Stimulated activated CD8-positive, alpha-beta memory T cell treated with anti-CD3 and anti-CD28 coated beads, Interleukin-7, amount 100 ng/mL, for 1 hour (primary cell): Measurements from ENCODE around the gene GLB1L.

ENCODE experiments used
- DNase-seq, 2 donors: peaks; one replicate each; pipeline ENCODE4 v3.0.0-alpha.2; 2020; ENCODE audit warnings: low read depth in 2 of 2

GLB1L gene

DNA sequence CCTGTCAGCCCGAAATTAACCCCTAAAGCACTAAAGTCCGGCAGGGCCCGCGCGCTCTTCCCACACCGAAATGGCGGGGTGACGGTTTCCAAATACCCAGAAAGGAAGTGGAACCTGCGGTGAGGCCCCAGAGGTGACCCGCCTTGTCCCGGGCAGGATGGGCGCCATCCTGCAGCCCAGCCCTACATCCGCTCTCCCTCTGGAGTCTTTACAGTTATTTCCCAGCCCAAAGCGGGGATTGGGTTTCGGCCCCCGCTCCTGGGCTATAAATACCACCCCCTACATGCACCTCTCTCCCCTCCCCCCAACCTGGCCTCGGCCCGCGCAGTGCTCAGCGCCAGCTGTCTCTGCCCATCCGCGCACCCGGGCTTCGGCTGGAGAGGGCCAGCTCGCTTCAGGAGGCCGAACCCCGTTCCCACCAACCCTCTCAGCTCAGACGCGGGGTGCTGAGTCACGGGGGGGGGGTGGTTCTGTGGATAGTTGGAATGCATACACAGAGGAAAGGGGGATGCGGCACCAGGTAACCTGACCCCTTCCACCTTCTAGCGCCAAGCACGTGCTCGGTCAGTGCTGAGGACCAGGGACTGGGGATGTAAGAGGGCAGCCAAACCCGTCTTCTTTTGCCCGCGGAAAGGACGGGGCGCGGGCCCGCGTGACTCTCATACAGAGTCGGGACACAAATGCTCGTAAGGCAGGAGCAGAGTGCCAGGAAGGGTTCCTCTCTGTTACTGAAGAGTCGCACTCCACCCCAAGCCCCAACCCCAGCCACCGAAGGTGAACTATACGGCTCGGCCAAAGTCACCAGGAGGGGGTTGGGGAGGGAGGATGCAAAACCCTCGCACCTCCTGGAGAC, 7.9 kb upstream of the GLB1L start, which contains the start of gene TUBA4B:
Gene TUBA4B (plus strand): TSS at position 344 of the 853 bp plus-strand sequence. CDS start 165 bp downstream, at position 509.
- DNase-seq: no peak

DNA sequence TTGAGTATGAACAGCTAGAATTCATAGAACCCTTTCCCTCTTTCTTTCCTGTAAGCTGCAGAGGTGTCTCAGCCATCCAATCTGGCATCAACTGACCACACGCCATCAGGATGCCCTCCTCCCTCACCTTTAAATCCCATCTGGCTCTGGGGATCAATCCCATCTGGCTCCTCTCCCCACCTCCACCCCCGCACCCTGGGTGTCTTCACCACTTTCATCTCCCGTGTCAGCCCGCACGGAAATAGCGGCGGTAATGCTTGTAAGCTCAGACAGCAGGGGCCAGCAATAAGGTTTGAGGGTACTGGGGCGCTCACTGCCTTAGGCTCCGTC, 7.3 kb upstream of the GLB1L start:
- DNase-seq: no peak

DNA sequence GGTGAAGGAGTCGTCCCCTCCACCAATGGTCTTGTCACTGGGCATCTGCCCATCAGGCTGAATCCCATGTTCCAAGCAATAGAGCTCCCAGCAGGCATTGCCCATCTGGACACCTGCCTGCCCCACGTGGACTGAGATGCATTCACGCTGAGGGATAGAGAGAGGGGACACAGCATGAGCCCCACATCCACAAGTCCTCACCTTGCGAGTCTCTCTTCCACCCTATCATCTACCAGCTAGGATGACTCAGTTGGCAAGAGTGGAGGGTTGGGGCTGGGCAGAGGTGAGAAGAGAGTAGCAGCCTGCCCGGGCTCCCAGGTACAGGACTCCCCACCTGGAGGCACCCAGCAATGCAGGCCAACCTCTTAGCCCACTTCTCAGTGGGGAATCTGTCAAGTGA, 6.8 kb upstream of the GLB1L start:
- DNase-seq: no peak

DNA sequence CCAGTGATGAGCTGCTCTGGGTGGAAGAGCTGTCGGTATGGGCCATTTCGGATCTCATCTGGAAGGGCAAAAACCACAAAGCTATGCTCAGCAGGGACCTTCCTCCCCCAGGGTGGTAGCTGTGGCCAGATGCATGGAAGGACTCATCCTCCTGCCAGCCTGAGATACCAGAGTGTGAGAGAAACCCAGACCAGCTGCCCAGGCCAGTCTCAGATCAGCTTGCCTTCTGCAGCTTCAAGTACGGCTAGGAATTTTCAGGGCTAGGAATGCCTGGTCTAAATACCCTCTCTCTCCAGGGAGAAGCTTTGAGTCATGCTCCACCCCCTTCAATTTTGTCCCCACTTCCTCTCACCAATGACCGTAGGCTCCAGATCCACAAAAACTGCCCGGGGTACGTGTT, 6.4 kb upstream of the GLB1L start:
- no peak for DNase-seq

DNA sequence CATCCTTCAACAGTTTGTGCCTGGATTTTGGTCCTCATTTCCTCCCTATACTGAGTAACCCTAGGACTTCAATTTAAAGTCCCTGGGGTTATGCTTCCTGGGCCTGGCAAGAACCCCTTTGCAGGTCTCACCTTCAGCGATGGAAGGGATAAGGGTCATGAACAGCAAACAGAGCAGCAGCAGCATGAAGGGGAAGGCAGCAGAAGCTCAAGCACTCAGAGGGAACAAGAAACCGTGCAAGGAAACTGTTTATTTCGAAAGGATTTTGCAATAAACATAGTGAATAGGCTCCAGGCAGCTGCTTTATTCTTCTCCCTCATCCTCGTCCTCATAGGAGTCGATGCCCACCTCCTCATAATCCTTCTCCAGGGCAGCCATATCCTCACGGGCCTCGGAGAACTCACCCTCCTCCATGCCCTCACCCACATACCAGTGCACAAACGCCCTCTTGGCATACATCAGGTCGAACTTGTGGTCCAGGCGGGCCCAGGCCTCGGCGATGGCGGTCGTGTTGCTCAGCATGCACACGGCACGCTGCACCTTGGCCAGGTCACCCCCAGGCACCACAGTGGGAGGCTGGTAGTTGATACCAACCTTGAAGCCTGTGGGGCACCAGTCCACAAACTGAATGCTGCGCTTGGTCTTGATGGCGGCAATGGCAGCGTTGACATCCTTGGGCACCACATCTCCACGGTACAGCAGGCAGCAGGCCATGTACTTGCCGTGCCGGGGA, 5.0 kb upstream of the GLB1L start:
- no peak for DNase-seq

DNA sequence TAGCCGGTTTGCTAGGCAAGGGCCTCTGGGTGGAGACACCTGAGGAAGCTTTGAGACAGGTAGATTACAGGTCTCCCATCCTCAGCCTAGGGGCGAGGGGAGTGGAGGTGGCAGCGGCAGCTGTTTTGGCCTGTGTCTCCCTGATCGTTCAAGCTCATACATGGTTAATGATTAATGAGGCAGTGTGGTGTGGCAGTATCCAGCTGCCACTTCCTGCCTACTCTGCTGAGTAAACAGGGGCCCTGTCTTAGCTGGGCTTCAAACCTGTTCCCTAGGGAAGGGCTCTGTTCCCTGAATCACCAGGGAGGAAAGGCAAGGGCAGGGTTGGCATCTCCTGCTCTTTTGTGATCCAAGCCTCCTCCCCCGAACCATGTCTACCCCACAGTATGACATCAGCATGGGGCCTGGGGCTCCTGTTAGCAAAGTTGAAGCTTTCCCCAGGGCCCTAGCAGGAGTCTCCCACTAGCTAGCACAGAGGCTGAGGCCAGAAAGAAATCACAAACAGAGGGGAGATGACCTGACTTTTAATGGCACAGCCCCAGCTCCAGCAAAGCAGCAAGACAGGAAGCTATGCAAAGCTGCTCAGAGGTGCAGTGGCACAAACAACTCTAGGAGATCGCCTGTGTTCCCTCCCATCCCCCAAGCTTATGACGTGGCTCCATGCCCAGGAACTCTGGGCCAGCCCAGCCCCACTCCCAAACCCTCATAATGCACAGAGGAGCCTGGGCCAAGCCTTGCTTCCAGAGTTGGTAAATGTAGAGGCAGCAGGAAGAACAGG, 4.1 kb upstream of the GLB1L start:
- DNase-seq: no peak

DNA sequence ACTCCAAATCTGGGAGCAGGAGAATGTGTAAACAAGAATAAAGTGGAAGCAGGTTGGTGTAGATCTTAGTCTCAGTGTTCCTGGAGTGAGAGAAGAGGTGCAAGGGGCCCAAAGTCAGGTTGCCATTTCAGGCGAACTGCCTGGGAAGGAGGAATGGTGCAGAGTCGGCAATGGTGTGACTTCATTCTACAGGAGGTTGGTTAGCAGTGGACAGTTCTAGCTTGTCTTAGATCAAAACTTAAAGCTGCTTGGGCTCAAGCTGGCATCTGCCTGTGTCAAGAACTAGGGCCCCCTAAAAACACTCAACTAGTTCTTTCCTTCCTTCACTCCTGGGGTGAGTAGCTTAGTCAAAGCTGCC, 3.6 kb upstream of the GLB1L start:
- no peak for DNase-seq

DNA sequence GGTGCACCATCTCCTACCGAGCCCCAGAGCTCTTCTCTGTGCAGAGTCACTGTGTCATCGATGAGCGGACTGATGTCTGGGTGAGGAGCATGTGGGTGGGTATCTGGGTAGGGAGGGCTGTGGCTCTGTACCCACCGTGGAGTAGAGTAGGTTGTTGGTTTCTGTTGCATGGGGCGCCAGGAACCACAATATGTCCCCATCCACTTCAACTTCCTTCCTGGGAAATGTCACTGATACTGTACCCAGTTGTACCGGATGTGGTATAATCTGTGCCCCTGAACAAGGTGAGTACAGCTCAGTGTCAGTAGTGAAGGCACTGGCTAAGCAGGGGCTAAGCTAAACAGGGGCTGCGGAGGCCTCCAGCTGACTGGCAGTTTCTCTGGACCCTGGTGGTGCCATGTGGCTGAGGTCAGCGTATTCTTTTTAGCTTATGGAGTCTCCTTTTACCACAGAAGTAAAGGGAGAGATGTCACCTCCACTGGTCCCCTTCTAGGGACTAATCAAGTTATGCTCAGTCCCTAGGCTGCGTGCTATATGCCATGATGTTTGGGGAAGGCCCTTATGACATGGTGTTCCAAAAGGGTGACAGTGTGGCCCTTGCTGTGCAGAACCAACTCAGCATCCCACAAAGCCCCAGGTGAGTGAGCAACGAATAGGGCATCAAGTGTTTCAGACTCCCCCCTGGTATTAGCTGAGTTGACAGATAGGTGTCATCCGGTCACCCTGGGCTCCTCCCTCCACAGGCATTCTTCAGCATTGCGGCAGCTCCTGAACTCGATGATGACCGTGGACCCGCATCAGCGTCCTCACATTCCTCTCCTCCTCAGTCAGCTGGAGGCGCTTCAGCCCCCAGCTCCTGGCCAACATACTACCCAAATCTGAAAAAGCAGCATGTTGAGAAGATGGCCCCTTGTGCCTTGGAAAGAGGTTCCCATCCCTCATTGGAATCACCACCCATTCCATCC, 2.7 kb upstream of the GLB1L start:
- DNase-seq: no peak

DNA sequence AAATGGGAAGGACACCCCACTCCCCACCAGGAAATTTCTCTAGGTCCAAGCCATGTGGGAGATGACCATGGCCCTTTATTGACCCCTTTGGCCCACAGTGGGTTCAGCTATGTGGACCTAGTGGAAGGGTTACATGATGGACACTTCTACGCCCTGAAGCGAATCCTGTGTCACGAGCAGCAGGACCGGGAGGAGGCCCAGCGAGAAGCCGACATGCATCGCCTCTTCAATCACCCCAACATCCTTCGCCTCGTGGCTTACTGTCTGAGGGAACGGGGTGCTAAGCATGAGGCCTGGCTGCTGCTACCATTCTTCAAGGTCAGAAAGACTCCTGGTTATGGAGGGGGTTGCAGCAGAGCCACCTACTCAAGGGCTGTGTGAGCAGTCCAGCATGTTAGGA, 1.3 kb upstream of the GLB1L start:
- DNase-seq: no peak

DNA sequence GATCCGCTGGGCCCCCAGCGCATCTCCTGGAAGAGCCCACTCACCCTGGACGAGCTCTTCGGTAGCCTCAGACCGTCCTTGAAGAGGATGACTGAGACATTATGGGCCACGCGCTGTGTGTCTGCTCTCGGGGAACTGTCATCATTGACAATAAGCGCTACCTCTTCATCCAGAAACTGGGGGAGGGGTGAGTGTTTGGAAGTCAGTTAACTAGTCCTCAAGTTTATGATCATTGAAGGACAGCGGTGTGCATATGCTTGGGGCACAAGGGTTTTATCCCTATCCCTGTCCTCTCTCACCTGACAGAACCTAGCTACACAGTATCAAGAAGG, 621 bp upstream of the GLB1L start:
- no peak for DNase-seq

DNA sequence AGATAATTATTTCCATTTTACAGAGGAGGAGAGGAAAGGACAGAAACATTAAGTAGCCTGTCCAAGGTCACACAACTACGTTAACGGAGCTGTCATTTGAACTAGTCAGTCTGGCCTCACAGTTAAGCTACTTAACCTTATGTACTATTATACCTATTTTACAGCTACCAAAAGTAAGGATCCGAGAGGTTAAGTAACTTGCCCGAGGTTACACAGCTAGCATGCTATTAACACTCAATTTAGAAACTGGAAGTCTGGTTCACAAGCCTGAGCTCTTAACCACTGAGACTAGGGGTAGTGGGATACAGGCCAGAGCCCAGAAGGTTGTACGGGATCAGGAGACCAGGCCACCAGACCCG, 476 bp downstream of the GLB1L start:
- DNase-seq: no peak

DNA sequence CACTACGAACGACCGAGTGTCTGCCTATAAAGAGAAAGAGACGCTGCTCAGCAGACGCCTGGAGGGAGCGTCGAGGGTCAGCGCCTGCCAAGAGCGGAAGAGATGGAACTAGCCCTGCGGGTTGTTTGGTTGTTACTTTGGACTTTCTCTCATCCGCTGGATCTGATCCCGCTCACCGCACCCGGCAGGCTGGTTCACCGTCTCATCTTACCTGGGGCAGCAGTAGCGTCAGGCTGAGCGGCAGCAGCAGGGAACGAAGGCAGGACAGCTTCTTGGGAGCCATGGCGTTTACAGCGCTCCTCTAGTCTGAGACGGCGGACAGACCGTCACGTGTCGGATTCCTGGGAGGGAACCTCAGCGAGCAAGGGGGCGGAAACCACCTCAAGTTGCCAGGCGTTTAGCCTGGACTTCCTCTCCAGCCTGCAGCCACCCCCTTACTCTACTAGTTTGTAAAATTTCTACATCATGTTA, 1.9 kb downstream of the GLB1L start:
- no peak for DNase-seq

DNA sequence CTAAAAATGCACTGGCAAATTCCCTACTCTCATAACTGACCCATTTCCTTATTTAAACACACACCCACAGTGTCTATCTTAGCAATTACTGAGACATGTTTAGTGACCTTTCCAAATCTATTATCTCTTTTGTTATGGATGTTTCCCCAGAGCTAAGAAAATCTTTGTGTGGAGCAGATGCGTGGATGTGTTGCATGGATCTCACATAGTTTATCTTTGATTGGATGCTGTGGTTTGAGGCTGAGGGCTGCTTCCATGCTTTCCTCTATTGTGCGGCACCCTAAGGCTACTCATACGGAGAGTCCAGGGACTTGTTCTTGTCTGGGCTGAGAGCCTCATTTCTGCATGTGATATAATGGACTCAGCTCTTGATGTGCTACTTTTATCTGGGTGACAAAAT, 10.9 kb downstream of the GLB1L start:
- no peak for DNase-seq

DNA sequence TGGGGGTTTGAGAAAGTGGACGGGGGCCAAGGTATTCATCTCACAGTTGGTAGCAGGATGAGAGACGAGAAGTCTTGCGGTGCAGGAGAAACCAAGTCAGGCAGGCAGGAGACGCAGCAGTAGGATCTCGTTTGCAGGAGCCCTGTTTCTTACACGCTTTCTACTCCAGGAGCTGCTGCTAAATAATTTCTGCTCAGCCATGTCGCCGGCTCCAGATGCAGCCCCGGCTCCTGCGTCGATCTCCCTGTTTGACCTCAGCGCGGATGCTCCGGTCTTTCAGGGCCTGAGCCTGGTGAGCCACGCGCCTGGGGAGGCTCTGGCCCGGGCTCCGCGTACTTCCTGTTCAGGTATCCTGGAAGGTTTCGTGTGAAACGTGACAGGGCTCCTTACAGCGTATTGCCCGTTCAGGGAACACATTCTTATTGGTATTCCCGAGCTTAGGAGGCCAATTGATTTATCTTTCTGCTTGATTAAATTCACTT, 15.1 kb downstream of the GLB1L start:
- no peak for DNase-seq

DNA sequence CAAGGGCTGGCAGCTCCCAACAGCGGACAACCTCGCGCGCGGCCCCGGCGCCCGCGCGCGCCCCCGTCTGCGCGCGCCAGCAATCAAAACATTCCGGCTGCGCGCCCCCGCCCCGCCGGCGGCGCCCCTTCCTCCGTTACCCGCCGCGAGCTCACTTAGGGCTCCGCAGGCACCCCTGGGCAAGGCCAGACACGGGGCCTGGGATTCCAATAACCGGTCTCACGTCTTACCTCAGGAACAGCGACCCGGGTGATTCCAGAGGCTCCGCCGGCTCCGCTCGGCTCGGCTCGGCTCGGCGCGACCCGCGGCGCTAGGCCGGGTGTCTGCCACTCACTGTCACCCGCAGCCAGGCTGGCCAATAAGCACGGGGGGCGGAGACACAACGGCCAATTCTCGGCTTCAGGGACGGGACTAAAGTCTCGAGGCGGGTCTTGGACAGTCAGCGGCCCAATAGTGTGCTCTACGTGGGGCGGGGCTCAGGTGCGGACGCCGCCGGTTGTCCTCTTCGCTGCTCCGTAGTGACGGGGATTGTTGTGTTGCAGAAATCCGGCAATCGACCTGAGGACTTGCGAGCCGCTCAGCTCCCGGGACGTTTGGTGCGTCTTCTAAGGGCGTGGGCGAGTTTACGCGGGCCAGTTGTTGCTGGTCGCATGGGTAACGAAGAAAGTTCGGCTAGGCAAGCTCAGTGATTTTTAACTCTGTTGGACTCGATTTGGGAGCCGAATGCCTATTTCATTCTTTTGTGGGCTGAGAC, 15.8 kb downstream of the GLB1L start, which contains the start of the genes ANKZF1 and ATG9A:
Gene ANKZF1 (plus strand): TSS at position 502 of the 754 bp plus-strand sequence. CDS start 452 bp downstream, outside the sequence.
Gene ATG9A (minus strand): TSS at position 332 of the 754 bp plus-strand sequence. CDS start 1,612 bp downstream, outside the sequence.
- DNase-seq: peak; percentile 93 to 95

DNA sequence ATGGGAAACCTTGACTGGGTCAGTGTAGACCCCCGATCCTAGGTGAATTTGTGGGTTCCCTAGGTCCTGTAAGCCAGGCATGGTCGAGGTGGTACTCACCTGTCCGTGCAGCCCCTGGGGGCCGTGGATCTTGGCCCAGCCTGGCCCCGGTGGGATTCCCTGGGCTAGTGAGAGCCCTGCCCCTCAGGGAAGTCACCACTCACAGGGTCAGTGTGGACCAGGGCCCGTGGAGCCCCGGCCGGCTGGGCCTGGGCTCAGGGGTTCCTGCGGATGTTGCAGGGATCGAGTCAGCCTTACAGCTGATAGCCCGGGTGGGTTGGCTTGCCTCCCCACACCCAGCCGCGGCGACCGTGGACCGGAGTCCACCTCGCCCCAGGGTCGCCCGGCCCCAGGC, 16.3 kb downstream of the GLB1L start:
- no peak for DNase-seq

DNA sequence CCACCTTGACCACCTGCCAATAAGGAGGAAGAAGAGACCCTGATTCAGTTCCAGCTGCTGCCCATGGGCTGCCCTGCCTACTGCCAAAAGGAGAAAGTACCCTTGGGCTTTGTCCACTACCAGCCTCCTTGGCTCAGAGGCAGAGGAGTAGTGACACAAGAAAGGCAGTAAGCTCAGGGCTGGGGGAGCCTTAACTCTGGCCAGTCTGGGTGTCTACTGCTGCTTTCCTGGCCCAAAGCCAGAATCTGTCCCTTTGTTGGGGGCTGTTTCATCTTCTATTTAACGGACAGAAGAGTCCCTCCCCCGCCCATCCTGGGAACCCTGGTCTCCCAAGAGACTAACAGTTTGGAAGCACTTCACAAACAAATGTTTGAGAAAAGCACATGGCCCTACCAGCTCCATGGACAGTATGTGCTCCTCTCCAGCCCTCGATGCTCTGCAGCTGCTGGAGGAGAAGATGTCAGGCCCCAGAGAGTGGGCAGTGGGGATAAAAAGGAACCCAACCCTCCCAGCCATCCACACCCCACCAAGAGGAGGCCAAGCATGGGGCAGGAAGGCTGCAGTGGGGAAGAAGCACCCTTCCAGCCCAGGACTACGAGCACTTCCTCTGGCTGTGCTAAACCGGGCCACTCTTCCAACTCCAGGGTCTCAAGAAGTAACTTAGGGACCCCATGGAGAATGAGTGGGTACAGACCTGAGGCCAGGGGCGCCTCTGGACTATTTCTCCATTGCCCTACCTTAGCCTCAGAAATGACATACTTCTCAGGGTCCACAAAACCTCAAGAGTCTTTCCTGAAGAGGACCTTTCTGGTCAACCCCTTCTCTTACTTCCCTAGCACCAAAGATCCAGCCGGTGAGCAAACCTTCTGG, 17.0 kb downstream of the GLB1L start:
- no peak for DNase-seq

DNA sequence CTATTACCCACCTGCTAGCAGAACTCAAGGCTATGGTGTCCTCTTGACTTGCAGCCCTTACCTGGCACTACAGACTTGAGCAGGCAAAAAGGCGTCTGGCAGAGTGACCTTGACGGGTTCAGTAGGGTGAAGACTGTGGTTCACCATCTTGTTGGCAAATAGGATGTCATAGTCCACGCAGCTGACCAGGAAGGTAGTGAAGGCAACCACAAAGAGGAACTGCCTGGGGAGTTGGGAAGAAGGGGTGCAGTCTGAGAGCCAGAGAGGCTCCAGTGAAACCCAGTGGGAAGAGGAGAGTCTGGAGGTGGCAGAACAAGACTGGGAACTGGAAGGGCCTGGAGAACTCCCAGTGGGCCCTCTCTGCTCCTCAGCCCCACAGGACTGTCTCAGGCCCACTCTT, 19.9 kb downstream of the GLB1L start:
- no peak for DNase-seq
